ENCODE results near the gene NQO2.
A peak's percentile ranks its signal among the peaks of the same experiment; 100 is the strongest.

Gene NQO2

DNA sequence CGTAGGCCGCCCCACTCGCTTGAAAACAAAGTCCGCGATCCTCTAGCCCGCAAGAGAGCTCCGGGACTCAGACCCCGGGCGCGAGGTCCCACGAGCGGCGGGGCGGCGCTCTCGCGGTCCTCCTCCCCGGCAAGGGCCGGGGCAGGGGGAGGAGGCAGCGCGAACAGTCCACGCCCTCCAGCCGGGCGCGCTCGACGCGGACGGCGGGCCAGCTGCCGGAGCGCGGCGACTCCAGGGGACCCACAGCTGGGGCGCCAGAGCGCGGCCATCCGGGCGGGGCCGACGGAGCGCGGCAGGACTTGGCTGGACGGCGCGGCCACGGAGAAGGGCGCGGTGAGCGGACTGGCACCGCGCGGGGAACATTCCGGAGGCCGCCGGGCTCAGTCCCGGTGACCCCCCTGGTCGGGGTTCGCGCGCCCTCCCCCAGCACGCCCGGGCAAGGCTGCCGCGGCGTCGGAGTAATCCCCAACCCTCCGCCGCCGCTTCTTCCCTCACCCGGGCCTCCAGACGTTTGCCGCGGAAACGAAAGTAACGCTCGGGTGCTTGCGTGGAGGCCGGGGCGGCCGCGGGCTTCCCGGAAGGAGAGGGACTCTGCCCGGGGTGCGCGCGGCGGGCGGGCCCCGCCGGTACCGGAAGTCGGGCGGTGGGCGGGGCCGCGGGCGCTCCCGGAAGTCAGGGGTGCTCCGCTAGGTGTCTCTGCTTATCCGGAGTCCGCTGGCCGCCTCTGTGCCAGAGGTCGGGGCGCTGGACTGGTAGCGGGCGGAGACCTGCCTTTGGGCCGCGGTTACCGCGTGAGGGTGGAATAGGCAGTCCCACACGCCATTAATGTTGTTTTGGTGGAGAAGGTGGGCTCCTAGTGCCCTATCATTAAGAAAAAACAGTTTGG lies 68.9 kb downstream of the NQO2 start, which contains the start of gene RIPK1:
TSS of gene RIPK1 (plus strand) at position 166 of the 886 bp plus-strand sequence. CDS start 8,330 bp downstream, outside the sequence.
- peak; percentile 77 to 95 (median 88) for DNase-seq (ENCODE audit: low read depth in 3 of 3, low spot score in 1 of 3)
